ENCODE results near the gene RABEP1.

- TF ChIP-seq CTCF (IDR thresholded peaks at IDR 0.05) = no peak
- TF ChIP-seq POLR2A (IDR thresholded peaks at IDR 0.05) = no peak
- TF ChIP-seq POLR2AphosphoS5 (IDR thresholded peaks at IDR 0.05) = no peak
- TF ChIP-seq EP300 (IDR thresholded peaks at IDR 0.05) = no peak
Observed at GRCh38 chr17:5378566-5379207, 96.6 kb downstream of the RABEP1 start.
